Thyroid gland (tissue), 4 donors: ENCODE data around the gene GARNL3. TPM values are rescaled to one million over a fixed set of nuclear protein-coding genes. Genes with fewer than 3 reads are reported as not detected.

Experiments
- DNase-seq, 2 donors: peaks; one replicate each; pipeline ENCODE4 v3.0.0-alpha.2; 2019
- H3K27ac ChIP-seq, 3 donors: fragments of 200-600 bp; sonication (generic); 1 replicate in 2 of 3; 2 replicates in 1 of 3; pipeline ENCODE4 v1.5.1; 2016 to 2019; ENCODE audit warnings: mild to moderate bottlenecking in 1 of 3, moderate library complexity in 1 of 3
- H3K27me3 ChIP-seq: fragments of 200-600 bp; sonication (generic); one replicate; pipeline ENCODE4 v1.5.1; 2019
- H3K36me3 ChIP-seq, 2 donors: fragments of 200-600 bp; sonication (generic); one replicate each; pipeline ENCODE4 v1.5.1; 2016 to 2019
- H3K4me1 ChIP-seq, 2 donors: fragments of 200-600 bp; sonication (generic); one replicate each; pipeline ENCODE4 v1.5.1; 2017 to 2019
- H3K4me3 ChIP-seq, 3 donors: fragments of 200-600 bp; sonication (generic); replicated peaks in 1 of 3; 1 replicate in 2 of 3; 2 replicates in 1 of 3; pipeline ENCODE4 v1.5.1; 2016; ENCODE audit warnings: mild to moderate bottlenecking in 1 of 3
- H3K9me3 ChIP-seq: fragments of 200-600 bp; sonication (generic); one replicate; pipeline ENCODE4 v1.5.1; 2017
- POLR2A ChIP-seq, 2 donors: fragments of 450-650 bp; IDR thresholded peaks; one replicate each; pipeline ENCODE4 v1.6.1; 2017; ENCODE audit warnings: antibody characterized with exemption in 2 of 2, mild to moderate bottlenecking in 2 of 2, moderate library complexity in 1 of 2
- WGBS, 2 donors: methylation state at CpG; one replicate each; pipeline ENCODE4 v1.1.5; 2017; 5-methylcytosine and 5-hydroxymethylcytosine counted together
- intact Hi-C: fragments of 100-400 bp; cut with DNase I; formaldehyde crosslinking; loops from one replicate; pipeline ENCODE4 v1.15.1; 2023
- total RNA-seq, 4 donors: library from RNA; depleted of rRNA; stranded (reverse); fragments of >200 nt; gene quantifications; one replicate each; pipeline ENCODE4 v1.2.3, GENCODE V29; 2016
- TF ChIP-seq, protein P1 (sequence below), 6 experiments: fragments of 200-600 bp in 3 of 6; fragments of 450-650 bp in 3 of 6; sonication (generic) in 3 of 6; IDR thresholded peaks; one replicate each; pipeline ENCODE4 v1.5.1; 2016 to 2019; ENCODE audit warnings: antibody characterized with exemption in 6 of 6, mild to moderate bottlenecking in 2 of 6, inconsistent platforms in 1 of 6, moderate library complexity in 1 of 6

GARNL3 gene
- total RNA-seq, 4 donors from 2014 or later: 14.6 to 49.1 (median 20.1) TPM

DNA sequence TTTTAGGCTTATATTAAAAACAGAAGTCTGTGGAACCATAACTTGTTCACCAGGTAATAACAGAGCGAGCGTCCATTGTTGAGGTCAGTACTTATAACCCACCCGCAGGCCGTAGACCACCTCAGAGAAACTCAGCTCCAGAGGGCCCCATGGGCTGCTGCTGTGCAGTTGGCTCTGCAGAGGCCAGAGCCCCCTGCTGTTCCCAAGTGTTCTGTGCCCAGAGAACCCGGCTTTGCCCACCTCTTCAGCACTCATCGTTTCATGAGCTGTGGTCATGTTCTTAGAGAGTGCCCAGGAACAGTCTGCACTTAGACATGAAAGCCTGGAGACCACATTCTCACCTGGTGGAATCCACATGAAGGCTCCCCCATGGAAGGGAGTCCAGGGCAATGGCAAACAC lies 82.0 kb downstream of the GARNL3 start:
- intact Hi-C loops: no loop called here
- peaks cover 27 to 32% of the 10 kb centered on the region in 2 donors for H3K4me1 ChIP-seq
- H3K27ac ChIP-seq: peak overlapping the region in 2 of 3 donors; percentile 55 to 73
- no peak overlapping the region for H3K4me3 ChIP-seq
- no peaks in the 10 kb centered on the region for H3K27me3 ChIP-seq
- DNase-seq: no peak
- H3K36me3 ChIP-seq: no peaks in the 10 kb centered on the region
- WGBS, 2 donors: 73 to 75% methylated on average over 6 of the region's 6 CpGs
- TF ChIP-seq POLR2A (IDR thresholded peaks at IDR 0.05): no peak
- TF ChIP-seq, protein P1, sequence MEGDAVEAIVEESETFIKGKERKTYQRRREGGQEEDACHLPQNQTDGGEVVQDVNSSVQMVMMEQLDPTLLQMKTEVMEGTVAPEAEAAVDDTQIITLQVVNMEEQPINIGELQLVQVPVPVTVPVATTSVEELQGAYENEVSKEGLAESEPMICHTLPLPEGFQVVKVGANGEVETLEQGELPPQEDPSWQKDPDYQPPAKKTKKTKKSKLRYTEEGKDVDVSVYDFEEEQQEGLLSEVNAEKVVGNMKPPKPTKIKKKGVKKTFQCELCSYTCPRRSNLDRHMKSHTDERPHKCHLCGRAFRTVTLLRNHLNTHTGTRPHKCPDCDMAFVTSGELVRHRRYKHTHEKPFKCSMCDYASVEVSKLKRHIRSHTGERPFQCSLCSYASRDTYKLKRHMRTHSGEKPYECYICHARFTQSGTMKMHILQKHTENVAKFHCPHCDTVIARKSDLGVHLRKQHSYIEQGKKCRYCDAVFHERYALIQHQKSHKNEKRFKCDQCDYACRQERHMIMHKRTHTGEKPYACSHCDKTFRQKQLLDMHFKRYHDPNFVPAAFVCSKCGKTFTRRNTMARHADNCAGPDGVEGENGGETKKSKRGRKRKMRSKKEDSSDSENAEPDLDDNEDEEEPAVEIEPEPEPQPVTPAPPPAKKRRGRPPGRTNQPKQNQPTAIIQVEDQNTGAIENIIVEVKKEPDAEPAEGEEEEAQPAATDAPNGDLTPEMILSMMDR (IDR thresholded peaks at IDR 0.05): no peak
- no peaks in the 10 kb centered on the region for H3K9me3 ChIP-seq

DNA sequence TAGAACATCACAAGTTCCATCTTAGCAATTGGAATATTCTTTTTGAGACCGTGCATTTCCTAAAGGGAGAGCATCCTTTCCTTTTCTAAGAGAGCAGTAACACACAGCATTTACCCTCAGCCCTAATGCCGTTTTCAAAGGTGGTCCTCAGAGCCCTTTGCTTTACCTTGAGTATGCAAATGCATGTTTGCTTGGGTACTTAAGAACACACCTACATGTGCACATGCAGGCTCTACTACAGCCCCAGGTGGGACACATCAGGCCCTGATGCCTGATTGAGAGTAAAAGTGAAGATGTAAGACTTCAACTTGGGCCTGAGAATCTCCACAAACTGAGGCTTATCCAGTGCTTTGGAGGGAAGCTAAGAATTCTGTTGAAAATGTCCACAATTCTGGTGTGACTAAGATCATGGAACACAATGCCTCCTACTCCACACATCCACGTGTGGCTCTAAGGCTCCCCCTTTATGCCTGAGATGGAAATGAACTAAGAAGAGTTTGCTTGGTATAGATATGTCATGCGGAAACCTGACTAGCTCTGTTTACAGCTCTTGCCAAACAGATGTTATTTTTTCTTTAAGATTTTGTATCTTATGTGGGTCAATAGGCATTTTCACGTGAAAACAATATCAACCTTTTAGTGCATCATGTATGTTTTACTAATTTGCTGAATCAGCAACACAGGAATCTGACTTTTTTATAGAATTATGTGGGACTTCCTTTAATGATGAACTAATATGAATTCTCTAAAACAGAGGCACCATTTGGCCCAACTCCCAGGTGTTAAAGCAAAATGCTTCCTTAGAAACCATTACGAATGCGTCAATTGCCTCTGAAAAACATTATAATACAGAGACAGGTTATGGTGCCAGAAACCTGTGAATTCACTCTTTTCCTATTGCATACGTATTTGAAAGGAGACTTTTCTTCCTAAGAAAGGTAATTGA lies 83.5 kb downstream of the GARNL3 start:
- H3K9me3 ChIP-seq: no peaks in the 10 kb centered on the region
- H3K4me1 ChIP-seq: peaks cover 27 to 32% of the 10 kb centered on the region in 2 donors
- TF ChIP-seq, protein P1 (IDR thresholded peaks at IDR 0.05): peak in 3 of 6 experiments; percentile 37 to 42 (median 37)
- no peak for TF ChIP-seq POLR2A (IDR thresholded peaks at IDR 0.05)
- no peak overlapping the region for H3K4me3 ChIP-seq
- no peak for DNase-seq
- H3K27ac ChIP-seq: no peak overlapping the region
- no peaks in the 10 kb centered on the region for H3K27me3 ChIP-seq
- intact Hi-C loops: no loop called here
- no peaks in the 10 kb centered on the region for H3K36me3 ChIP-seq
- WGBS, 2 donors: 73 to 85% methylated on average over 8 of the region's 8 CpGs

DNA sequence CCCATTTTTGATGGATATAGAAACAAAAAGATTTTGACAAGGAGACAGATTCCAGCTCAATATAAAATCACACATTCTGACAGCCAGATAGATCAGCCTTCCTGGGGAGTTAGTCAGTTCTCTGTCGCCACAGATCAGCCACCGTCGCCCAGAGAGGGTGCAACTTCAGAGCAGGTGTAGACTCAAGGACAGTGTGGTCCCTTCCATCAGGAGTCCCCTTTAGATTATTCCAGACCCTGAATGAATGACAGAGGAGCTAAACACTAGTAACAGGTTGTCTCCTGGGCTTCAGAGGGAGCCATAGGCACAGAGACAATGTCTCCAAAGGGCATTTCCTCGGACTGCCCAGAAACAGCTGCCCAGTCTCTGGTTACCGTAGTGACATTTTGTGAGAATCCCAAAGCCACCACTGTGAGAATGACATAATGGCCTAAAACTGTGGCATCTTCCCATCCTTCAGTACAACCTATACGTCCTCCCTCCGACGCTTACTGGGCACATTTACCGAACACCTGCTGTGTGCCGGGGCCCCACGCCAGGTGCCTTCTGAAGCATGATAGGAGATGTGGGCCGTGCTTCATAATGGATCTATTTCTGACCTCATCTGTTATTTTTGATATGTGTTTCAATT lies 85.0 kb downstream of the GARNL3 start:
- Histone ChIP-seq H3K27ac (no peak overlapping the region), H3K4me1 (peaks cover 12 to 21% of the 10 kb centered on the region in 2 donors), H3K9me3 (no peaks in the 10 kb centered on the region), H3K36me3 (no peaks in the 10 kb centered on the region), H3K4me3 (no peak overlapping the region), H3K27me3 (no peaks in the 10 kb centered on the region)
- WGBS, 2 donors: 92 to 95% methylated on average over 12 of the region's 12 CpGs
- TF ChIP-seq, protein P1 (IDR thresholded peaks at IDR 0.05): no peak
- TF ChIP-seq POLR2A (IDR thresholded peaks at IDR 0.05): no peak
- DNase-seq: no peak
- intact Hi-C loops: no loop called here

GRCh38 chr9:127351182-127352166 lies 86.9 kb downstream of the GARNL3 start:
- Histone ChIP-seq H3K36me3 (no peaks in the 10 kb centered on the region), H3K4me1 (peaks cover under 1 to 6% of the 10 kb centered on the region in 2 donors), H3K9me3 (no peaks in the 10 kb centered on the region), H3K27me3 (no peaks in the 10 kb centered on the region), H3K4me3 (no peak overlapping the region), H3K27ac (no peak overlapping the region)
- intact Hi-C loops: no loop called here
- no peak for DNase-seq
- 87 to 90% methylated on average over 4 of the region's 4 CpGs for WGBS, 2 donors
- TF ChIP-seq POLR2A (IDR thresholded peaks at IDR 0.05): no peak
- TF ChIP-seq, protein P1 (IDR thresholded peaks at IDR 0.05): no peak
